K562 (cell line): ENCODE results near the gene FREM1. TPM values are rescaled to one million over a fixed set of nuclear protein-coding genes. Genes with fewer than 3 reads are reported as not detected.

Source experiments
- ATAC-seq: fragments of 200-7000 bp; cut with Tn5 transposase; 3 replicates; pipeline ENCODE4 v1.9.1; 2020; ENCODE audit warnings: moderate library complexity
- BruUV-seq: library from RNA; stranded (reverse); fragments of 400-500 nt; replicated peaks from 2 replicates; lab custom pipeline; 2021; lab: Mats Ljungman, UMichigan
- CTCF ChIA-PET: fragments of 300-600 bp; formaldehyde crosslinking; extraction: SDS; loops from one replicate; lab custom pipeline; 2021; ENCODE audit warnings: low intra/inter-chr PET ratio; lab: Yijun Ruan, JAX
- POLR2A ChIA-PET: fragments of 300-600, 350-650 bp; sonication (Branson Sonifier 250); formaldehyde crosslinking; extraction: SDS; loops from one replicate; lab custom pipeline; 2021; ENCODE audit warnings: antibody characterized with exemption, inconsistent platforms; lab: Yijun Ruan, JAX
- DNase-seq, 4 experiments: peaks; one replicate each; pipeline versions ENCODE4 v3.0.0 to v3.0.0-alpha.2; 2011 to 2018; ENCODE audit warnings: low spot score in 3 of 4, mixed read lengths in 3 of 4; ENCODE audit errors: extremely low read depth in 1 of 4
- FAIRE-seq: peaks from 2 replicates; lab custom pipeline; 2011; peaks lifted over from hg19 to GRCh38; lab: Jason Lieb, UNC
- H2AFZ ChIP-seq: 2 replicates; pipeline ENCODE4 v1.6.0; 2011; ENCODE audit warnings: low read depth, low read length, control low read depth, inconsistent platforms
- H3K27ac ChIP-seq: fragments of 200-600 bp; 3 replicates; pipeline ENCODE4 v1.8.0; 2011; ENCODE audit warnings: low read depth, mild to moderate bottlenecking, control low read depth, inconsistent platforms, low read length, moderate library complexity, mixed read lengths; ENCODE audit errors: extremely low read depth
- H3K27me3 ChIP-seq, 2 experiments: fragments of 300-600 bp in 1 of 2; 2 replicates in 1 of 2; 3 replicates in 1 of 2; pipeline versions ENCODE4 v1.6.0 to v1.8.0; 2011; ENCODE audit warnings: inconsistent platforms in 2 of 2, low read length in 2 of 2, mild to moderate bottlenecking in 1 of 2, mixed read lengths in 1 of 2, moderate library complexity in 1 of 2; ENCODE audit not compliant: control insufficient read depth in 2 of 2, insufficient read depth in 2 of 2
- H3K36me3 ChIP-seq: fragments of 300-600 bp; 3 replicates; pipeline ENCODE4 v1.8.0; 2011; ENCODE audit warnings: mild to moderate bottlenecking, low read length, inconsistent platforms; ENCODE audit not compliant: control insufficient read depth, insufficient read depth
- H3K4me1 ChIP-seq, 2 experiments: fragments of 200-600 bp in 1 of 2; replicated peaks in 1 of 2; 2 replicates in 1 of 2; 3 replicates in 1 of 2; pipeline versions ENCODE4 v1.5.1 to v1.8.0; 2011; ENCODE audit warnings: inconsistent platforms in 2 of 2, low read length in 2 of 2, mild to moderate bottlenecking in 1 of 2, mixed read lengths in 1 of 2, moderate library complexity in 1 of 2; ENCODE audit not compliant: control insufficient read depth in 2 of 2, insufficient read depth in 2 of 2
- H3K4me2 ChIP-seq: 2 replicates; pipeline ENCODE4 v1.6.1; 2011; ENCODE audit warnings: low read length, control low read depth, inconsistent platforms, mixed read lengths; ENCODE audit not compliant: insufficient read depth
- H3K4me3 ChIP-seq: fragments of 200-600 bp; sonication (generic), shearing (Covaris generic); 2 replicates; pipeline ENCODE4 v1.5.1; 2016; ENCODE audit warnings: control low read depth, inconsistent platforms
- H3K79me2 ChIP-seq: fragments of 200-600 bp; 3 replicates; pipeline ENCODE4 v1.8.0; 2011; ENCODE audit warnings: low read length, inconsistent platforms; ENCODE audit not compliant: control insufficient read depth, insufficient read depth
- H3K9ac ChIP-seq, 2 experiments: 2 replicates each; pipeline versions ENCODE4 v1.6.0 to v1.6.1; 2011; ENCODE audit warnings: low read depth in 2 of 2, low read length in 2 of 2, control low read depth in 1 of 2, inconsistent platforms in 1 of 2, mild to moderate bottlenecking in 1 of 2, mixed read lengths in 1 of 2; ENCODE audit not compliant: insufficient read depth in 1 of 2
- H3K9me1 ChIP-seq: one replicate; pipeline ENCODE4 v1.6.0; 2011; ENCODE audit warnings: inconsistent platforms, mild to moderate bottlenecking, low read length, moderate library complexity; ENCODE audit not compliant: control insufficient read depth, insufficient read depth
- H3K9me3 ChIP-seq: replicated peaks from 2 replicates; pipeline ENCODE4 v1.5.1; 2011; ENCODE audit warnings: low read depth, low read length, inconsistent platforms; ENCODE audit not compliant: control insufficient read depth, insufficient read depth
- H4K20me1 ChIP-seq: replicated peaks from 2 replicates; pipeline ENCODE4 v1.6.1; 2011; ENCODE audit warnings: low read length, inconsistent platforms, mixed read lengths; ENCODE audit not compliant: control insufficient read depth, insufficient read depth
- ASH1L ChIP-seq: fragments of 450-650 bp; IDR thresholded peaks from 2 replicates; pipeline ENCODE4 v1.6.1; 2018; ENCODE audit warnings: borderline replicate concordance, mild to moderate bottlenecking, low read depth; ENCODE audit not compliant: partially characterized antibody
- FOSL1 ChIP-seq: fragments of 200-800 bp; sonication (Bioruptor generic); conservative IDR thresholded peaks from 2 replicates; pipeline ENCODE4 v1.6.1; 2016; ENCODE audit warnings: missing genetic modification characterization, missing compliant biosample characterization
- KDM4B ChIP-seq, 2 experiments: fragments of 450-650 bp in 1 of 2; sonication (generic) in 1 of 2; IDR thresholded peaks; 2 replicates each; pipeline ENCODE4 v1.6.1; 2016 to 2017; ENCODE audit warnings: borderline replicate concordance in 2 of 2, antibody characterized with exemption in 1 of 2, low read depth in 1 of 2, mild to moderate bottlenecking in 1 of 2
- MGA ChIP-seq: fragments of 450-650 bp; IDR thresholded peaks from 2 replicates; pipeline ENCODE4 v1.6.1; 2016; ENCODE audit warnings: mild to moderate bottlenecking, moderate library complexity
- POLR2A ChIP-seq: fragments of 450-650 bp; conservative IDR thresholded peaks from 2 replicates; pipeline ENCODE4 v1.6.1; 2016
- SRSF3 ChIP-seq: fragments of 200-400 bp; formaldehyde crosslinking; IDR thresholded peaks from 2 replicates; pipeline ENCODE4 v1.6.1; 2016; ENCODE audit warnings: mild to moderate bottlenecking, low read length, moderate library complexity; ENCODE audit not compliant: insufficient read depth
- ZNF696 ChIP-seq: fragments of 250-450 bp; sonication (Bioruptor Pico); conservative IDR thresholded peaks from 2 replicates; pipeline ENCODE4 v1.4.0; 2020; ENCODE audit warnings: mild to moderate bottlenecking, moderate library complexity
- ZSCAN29 ChIP-seq: fragments of 450-650 bp; IDR thresholded peaks from 2 replicates; pipeline ENCODE4 v1.6.1; 2017
- WGBS: fragments of 100-300 bp; shearing (Covaris generic); methylation state at CpG from one replicate; pipeline ENCODE4 v1.1.6; 2016; ENCODE audit warnings: low coverage, mixed read lengths; ENCODE audit not compliant: insufficient coverage; ENCODE audit errors: missing lambda C conversion rate; 5-methylcytosine and 5-hydroxymethylcytosine counted together
- in situ Hi-C: fragments of 300-500 bp; cut with MboI; formaldehyde crosslinking; loops from 4 replicates; pipeline ENCODE4 v1.15.0; 2018; ENCODE audit warnings: inconsistent platforms, mixed read lengths
- intact Hi-C: fragments of 100-400 bp; cut with micrococcal nuclease; formaldehyde crosslinking; loops from 2 replicates; pipeline ENCODE4 v1.14.2; 2022
- polyA plus RNA-seq, 8 experiments: library from polyadenylated mRNA; depleted of rRNA in 4 of 8; stranded (reverse) in 5 of 8; unstranded in 3 of 8; fragments of >200 nt; fragmentation: Nextera tagmentation in 2 of 8; fragmentation: Illumina TruSeq in 1 of 8; extraction: Ambion mirVana in 2 of 8; extraction: Trizol in 1 of 8; gene quantifications; 2 replicates each; pipeline versions ENCODE4 v1.2.1 to v1.2.3, GENCODE V29; 2011 to 2014; ENCODE audit warnings: inconsistent platforms in 1 of 8, missing spikeins in 1 of 8
- total RNA-seq, 7 experiments: library from RNA; depleted of rRNA in 6 of 7; stranded (reverse); fragments of >200 nt in 6 of 7; fragmentation: Illumina TruSeq in 2 of 7; extraction: Trizol in 2 of 7; gene quantifications; 2 replicates each; pipeline versions ENCODE4 v1.2.1 to v1.2.3, GENCODE V29; 2011 to 2021; ENCODE audit warnings: low replicate concordance in 1 of 7
- TF ChIP-seq, protein P1 (sequence below): fragments of 250-450 bp; sonication (Bioruptor Pico); IDR thresholded peaks from 2 replicates; pipeline ENCODE4 v1.8.0; 2021; ENCODE audit warnings: mild to moderate bottlenecking, moderate library complexity

FREM1 gene
- total and polyA plus RNA-seq, 9 of the 15 experiments (the other 6 are each of a cell fraction or from before 2014, with no cell fraction given) = 0.03 to 0.24 (median 0.13) TPM; not detected in 2

- H3K4me1 ChIP-seq = no peaks in the 10 kb centered on the region
- BruUV-seq = no TSS peak
- WGBS = 0% methylated on average over 10 of the region's 12 CpGs
- H3K9ac ChIP-seq = no peak overlapping the region
- no peak for FAIRE-seq
- no peaks in the 10 kb centered on the region for H3K36me3 ChIP-seq
- no peak overlapping the region for H3K4me2 ChIP-seq
- no peaks in the 10 kb centered on the region for H3K27me3 ChIP-seq
- H3K9me3 ChIP-seq = no peaks in the 10 kb centered on the region
- ATAC-seq = no peak
- H3K4me3 ChIP-seq = no peak overlapping the region
- ChIA-PET POLR2A (no interaction called here), CTCF (no interaction called here)
- no peak overlapping the region for H2AFZ ChIP-seq
- H3K79me2 ChIP-seq = no peaks in the 10 kb centered on the region
- H3K27ac ChIP-seq = no peak overlapping the region
- no peak for DNase-seq
- no peaks in the 10 kb centered on the region for H4K20me1 ChIP-seq
- intact Hi-C loops = no loop called here
- no peaks in the 10 kb centered on the region for H3K9me1 ChIP-seq
- in situ Hi-C loops = no loop called here
- TF ChIP-seq ASH1L (no peak), SRSF3 (no peak), FOSL1 (tag) (no peak), ZNF696 (CRISPR knock-in tag) (no peak), POLR2A (no peak), MGA (no peak), ZSCAN29 (no peak), KDM4B (IDR thresholded peaks at IDR 0.05; ENCODE audit: borderline replicate concordance in 2 of 2, low read depth in 1 of 2) (no peak)
- TF ChIP-seq, protein P1, sequence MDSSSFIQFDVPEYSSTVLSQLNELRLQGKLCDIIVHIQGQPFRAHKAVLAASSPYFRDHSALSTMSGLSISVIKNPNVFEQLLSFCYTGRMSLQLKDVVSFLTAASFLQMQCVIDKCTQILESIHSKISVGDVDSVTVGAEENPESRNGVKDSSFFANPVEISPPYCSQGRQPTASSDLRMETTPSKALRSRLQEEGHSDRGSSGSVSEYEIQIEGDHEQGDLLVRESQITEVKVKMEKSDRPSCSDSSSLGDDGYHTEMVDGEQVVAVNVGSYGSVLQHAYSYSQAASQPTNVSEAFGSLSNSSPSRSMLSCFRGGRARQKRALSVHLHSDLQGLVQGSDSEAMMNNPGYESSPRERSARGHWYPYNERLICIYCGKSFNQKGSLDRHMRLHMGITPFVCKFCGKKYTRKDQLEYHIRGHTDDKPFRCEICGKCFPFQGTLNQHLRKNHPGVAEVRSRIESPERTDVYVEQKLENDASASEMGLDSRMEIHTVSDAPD = no peak
Observed at GRCh38 chr9:14813336-14814248, 96.6 kb downstream of the FREM1 start.
